GM13976 (cell line): ENCODE results near the gene KCNJ5.

Experiments
- DNase-seq: peaks from one replicate; pipeline ENCODE4 v3.0.0; 2012; ENCODE audit warnings: low spot score
- CTCF ChIP-seq: IDR thresholded peaks from 2 replicates; pipeline ENCODE4 v1.5.1; 2012; ENCODE audit warnings: borderline replicate concordance, mild to moderate bottlenecking; ENCODE audit not compliant: insufficient read depth; ENCODE audit errors: extremely low read depth, missing control alignments, control extremely low read depth
- in situ Hi-C: fragments of 300-500 bp; cut with MboI; formaldehyde crosslinking; loops from one replicate; pipeline ENCODE4 v1.12.0; 2022; ENCODE audit warnings: low sequenced_read_pairs, mixed read lengths, inconsistent platforms; ENCODE audit not compliant: unreplicated experiment

KCNJ5 gene

GRCh38 chr11:128878455-128878854 lies 12.7 kb upstream of the KCNJ5 start:
- in situ Hi-C loops, result loop anchor here (25.0 kb wide), 1 partner anchor 459 kb away; no protein-coding TSS in a partner anchor
- no peak for TF ChIP-seq CTCF
- DNase-seq, result no peak

- TF ChIP-seq CTCF, result no peak
- in situ Hi-C loops, result loop anchor here (25.0 kb wide), 1 partner anchor 457 kb away; no protein-coding TSS in a partner anchor
- DNase-seq, result no peak
Measured at GRCh38 chr11:128879817-128880216, 11.3 kb upstream of the KCNJ5 start.

- no peak for DNase-seq
- in situ Hi-C loops, result loop anchor here (25.0 kb wide), 1 partner anchor 456 kb away; no protein-coding TSS in a partner anchor
- no peak for TF ChIP-seq CTCF
Measured at GRCh38 chr11:128881221-128881620, 9.9 kb upstream of the KCNJ5 start.

- in situ Hi-C loops, result loop anchor here (25.0 kb wide), 1 partner anchor 455 kb away; no protein-coding TSS in a partner anchor
- no peak for TF ChIP-seq CTCF
Measured at GRCh38 chr11:128882451-128882850, 8.7 kb upstream of the KCNJ5 start.

GRCh38 chr11:128884054-128884453 lies 7.1 kb upstream of the KCNJ5 start:
- no peak for DNase-seq

More at GRCh38 chr11:128882451-128882850, 8.7 kb upstream of the KCNJ5 start:
- DNase-seq, result no peak

GRCh38 chr11:128884703-128885338 lies 6.3 kb upstream of the KCNJ5 start:
- in situ Hi-C loops, result loop anchor here (5.0 to 25.0 kb wide), 2 partner anchors 67 to 452 kb away; no protein-coding TSS in a partner anchor
- DNase-seq, result peak; percentile 76
- TF ChIP-seq CTCF, result peak; percentile 59

More at GRCh38 chr11:128884054-128884453, 7.1 kb upstream of the KCNJ5 start:
- in situ Hi-C loops, result loop anchor here (25.0 kb wide), 1 partner anchor 453 kb away; no protein-coding TSS in a partner anchor
- TF ChIP-seq CTCF, result no peak
